GM12872 (cell line): ENCODE results near the gene PDCD7.

Experiments used
- CTCF ChIP-seq: IDR thresholded peaks from 3 replicates; pipeline ENCODE4 v1.5.1; 2011; ENCODE audit warnings: low read depth, mild to moderate bottlenecking, low read length, moderate library complexity; ENCODE audit not compliant: insufficient read depth

Gene PDCD7

DNA sequence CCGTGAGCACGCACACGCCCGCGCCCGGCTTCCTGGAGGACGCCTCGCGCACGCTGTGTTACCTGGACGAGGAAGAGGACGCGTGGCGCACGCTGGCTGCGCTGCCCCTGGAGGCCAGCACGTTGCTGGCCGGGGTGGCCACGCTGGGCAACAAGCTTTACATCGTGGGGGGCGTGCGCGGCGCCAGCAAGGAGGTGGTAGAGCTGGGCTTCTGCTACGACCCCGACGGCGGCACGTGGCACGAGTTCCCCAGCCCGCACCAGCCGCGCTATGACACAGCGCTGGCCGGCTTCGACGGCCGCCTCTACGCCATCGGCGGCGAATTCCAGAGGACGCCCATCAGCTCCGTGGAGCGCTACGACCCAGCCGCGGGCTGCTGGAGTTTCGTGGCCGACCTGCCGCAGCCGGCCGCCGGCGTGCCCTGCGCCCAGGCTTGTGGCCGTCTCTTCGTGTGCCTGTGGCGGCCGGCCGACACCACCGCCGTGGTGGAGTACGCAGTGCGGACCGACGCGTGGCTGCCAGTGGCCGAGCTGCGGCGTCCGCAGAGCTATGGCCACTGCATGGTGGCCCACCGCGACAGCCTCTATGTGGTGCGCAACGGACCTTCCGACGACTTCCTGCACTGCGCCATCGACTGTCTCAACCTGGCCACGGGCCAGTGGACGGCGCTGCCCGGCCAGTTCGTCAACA, 56.2 kb downstream of the PDCD7 start:
- no peak for TF ChIP-seq CTCF

DNA sequence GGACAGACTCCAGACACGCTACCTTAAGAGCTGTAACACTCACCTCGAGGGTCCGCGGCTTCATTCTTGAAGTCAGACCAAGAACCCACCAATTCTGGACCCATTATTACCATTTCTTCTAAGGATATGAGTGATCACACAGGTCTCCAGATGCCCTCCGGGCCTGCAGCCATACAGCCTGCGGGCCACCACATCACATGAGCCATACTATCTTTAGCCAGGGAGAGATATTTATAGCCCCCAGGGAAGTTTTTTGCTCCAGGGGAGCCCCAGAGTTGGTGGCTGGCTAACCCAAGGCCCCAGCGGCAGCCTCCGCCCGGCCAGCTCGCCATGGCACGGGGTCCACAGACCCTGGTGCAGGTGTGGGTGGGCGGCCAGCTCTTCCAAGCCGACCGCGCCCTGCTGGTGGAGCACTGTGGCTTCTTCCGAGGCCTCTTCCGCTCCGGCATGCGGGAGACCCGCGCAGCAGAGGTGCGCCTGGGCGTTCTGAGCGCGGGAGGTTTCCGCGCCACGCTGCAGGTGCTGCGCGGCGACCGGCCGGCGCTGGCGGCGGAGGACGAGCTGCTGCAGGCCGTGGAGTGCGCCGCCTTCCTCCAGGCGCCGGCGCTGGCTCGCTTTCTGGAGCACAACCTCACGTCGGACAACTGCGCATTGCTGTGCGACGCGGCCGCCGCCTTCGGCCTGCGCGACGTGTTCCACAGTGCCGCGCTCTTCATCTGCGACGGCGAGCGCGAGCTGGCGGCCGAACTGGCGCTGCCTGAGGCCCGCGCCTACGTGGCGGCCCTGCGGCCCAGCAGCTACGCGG, 56.9 kb downstream of the PDCD7 start, which contains the start of gene KBTBD13:
TSS of gene KBTBD13 (plus strand) at position 261 of the 805 bp plus-strand sequence. CDS start at position 331, 70 bp downstream.
- no peak for TF ChIP-seq CTCF

DNA sequence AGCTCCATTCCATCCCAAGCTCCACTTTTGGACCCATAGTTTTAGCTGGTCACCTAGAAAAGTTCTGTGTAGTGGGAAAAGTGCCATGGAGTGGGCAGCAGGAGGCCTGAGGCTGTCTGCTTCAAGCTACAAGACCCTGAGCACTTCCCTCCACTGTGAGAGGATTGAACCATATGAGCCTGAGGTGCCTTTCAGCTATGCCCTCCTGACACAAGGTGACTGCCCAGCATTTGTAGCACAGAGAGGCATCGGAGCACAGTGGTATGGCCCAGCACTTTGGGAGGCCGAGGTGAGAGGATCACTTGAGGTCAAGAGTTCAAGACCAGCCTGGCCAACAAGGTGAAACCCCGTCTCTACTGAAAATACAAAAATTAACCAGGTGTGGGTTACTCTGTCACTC, 61.0 kb downstream of the PDCD7 start:
- no peak for TF ChIP-seq CTCF

DNA sequence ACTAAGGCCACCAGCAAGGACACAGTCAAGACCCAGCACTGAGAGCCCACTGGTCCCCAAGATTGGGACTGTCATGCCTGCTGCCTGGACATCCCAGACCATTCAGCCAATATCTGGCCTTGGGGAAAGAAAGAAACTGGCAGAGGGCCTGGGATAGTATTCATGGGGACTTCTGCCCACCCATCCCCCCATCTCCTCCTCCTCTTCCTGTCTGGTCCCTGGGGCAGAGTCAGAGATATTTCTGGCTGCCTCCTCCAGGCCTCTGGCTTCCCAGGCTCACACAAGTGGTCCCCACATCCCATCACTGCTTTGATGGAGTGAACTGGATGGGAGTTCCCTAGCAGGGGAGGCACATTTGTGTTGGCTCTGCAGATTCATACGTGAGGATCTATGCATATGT, 61.6 kb downstream of the PDCD7 start:
- TF ChIP-seq CTCF = no peak

- TF ChIP-seq CTCF = no peak
Observed at GRCh38 chr15:65071381-65071811, 62.2 kb downstream of the PDCD7 start.

GRCh38 chr15:65069779-65070546, 63.6 kb downstream of the PDCD7 start:
- no peak for TF ChIP-seq CTCF

GRCh38 chr15:65069179-65069578, 64.4 kb downstream of the PDCD7 start:
- no peak for TF ChIP-seq CTCF
